ENCODE measurements around the gene SORL1-AS1.

Gene SORL1-AS1

GRCh38 chr11:121408830-121409229, 43.9 kb downstream of the SORL1-AS1 start:
- DNase-seq (ENCODE audit: low spot score): no peak

DNA sequence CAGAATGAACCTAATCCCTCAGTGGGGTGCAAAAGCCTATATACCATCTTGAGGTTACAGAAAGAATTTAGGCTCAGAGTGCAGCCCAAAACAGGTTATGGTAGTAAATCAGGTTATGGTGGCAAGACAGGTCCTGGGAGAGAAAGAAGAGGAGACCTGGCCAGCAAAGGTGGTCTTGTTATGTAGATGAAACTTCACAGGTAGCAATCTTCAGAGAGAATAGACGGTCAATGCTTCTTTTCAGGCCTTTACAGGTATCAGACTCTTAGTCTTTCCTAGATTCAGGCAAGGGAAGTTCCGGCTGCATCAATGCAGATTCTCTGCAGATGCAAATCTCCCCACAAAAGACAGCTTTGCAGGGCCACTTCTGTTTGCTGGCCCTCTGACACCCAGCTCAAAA, 46.5 kb downstream of the SORL1-AS1 start:
- TF ChIP-seq, protein P1, sequence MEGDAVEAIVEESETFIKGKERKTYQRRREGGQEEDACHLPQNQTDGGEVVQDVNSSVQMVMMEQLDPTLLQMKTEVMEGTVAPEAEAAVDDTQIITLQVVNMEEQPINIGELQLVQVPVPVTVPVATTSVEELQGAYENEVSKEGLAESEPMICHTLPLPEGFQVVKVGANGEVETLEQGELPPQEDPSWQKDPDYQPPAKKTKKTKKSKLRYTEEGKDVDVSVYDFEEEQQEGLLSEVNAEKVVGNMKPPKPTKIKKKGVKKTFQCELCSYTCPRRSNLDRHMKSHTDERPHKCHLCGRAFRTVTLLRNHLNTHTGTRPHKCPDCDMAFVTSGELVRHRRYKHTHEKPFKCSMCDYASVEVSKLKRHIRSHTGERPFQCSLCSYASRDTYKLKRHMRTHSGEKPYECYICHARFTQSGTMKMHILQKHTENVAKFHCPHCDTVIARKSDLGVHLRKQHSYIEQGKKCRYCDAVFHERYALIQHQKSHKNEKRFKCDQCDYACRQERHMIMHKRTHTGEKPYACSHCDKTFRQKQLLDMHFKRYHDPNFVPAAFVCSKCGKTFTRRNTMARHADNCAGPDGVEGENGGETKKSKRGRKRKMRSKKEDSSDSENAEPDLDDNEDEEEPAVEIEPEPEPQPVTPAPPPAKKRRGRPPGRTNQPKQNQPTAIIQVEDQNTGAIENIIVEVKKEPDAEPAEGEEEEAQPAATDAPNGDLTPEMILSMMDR (IDR thresholded peaks at IDR 0.05; ENCODE audit: extremely low read depth, missing control alignments): no peak
- no peak for DNase-seq (ENCODE audit: low spot score)

More at GRCh38 chr11:121408830-121409229, 43.9 kb downstream of the SORL1-AS1 start:
- TF ChIP-seq, protein P1 (IDR thresholded peaks at IDR 0.05; ENCODE audit: extremely low read depth, missing control alignments): no peak

GRCh38 chr11:121405646-121406045, 47.1 kb downstream of the SORL1-AS1 start:
- DNase-seq (ENCODE audit: low spot score): no peak
- TF ChIP-seq, protein P1 (IDR thresholded peaks at IDR 0.05; ENCODE audit: extremely low read depth, missing control alignments): no peak

DNA sequence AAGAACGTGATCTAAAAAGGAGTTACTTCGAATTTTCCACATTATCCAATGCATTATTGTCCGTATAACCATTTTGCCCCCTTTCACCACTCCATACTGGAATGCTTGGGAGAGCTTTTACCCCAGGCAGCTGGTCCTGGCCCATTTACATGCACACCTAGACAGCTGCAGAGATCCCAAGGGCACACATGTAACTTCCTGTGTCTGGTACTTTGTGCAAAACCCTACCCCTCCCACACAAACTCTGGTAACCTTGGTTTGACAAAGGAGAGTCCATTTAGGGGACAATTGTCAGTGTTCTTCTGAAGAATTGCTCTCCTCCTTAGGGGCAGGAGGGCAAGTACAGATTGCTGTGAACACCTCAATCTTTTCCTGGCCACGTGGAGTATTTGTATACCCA, 58.0 kb downstream of the SORL1-AS1 start:
- no peak for DNase-seq (ENCODE audit: low spot score)
- TF ChIP-seq, protein P1 (IDR thresholded peaks at IDR 0.05; ENCODE audit: extremely low read depth, missing control alignments): no peak

DNA sequence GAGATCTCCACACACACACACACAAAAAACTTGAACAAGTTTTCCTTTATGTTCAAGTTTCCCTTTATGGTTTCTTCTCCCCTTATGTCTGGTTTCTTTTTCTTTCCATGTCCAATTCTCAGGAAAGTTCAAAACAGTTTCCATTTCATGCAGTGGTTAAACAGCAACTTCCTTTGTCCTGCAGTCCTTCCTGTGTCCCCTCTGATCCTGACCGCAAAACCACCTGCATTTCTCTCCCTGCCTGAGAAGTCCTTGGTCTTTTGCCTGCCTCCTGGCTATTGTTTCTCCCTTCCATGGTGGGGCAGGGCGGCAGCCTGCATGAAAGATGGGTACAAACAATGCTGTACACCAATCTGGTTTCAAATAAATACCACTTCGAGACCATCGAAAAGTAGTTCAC, 58.9 kb downstream of the SORL1-AS1 start:
- DNase-seq (ENCODE audit: low spot score): no peak
- TF ChIP-seq, protein P1 (IDR thresholded peaks at IDR 0.05; ENCODE audit: extremely low read depth, missing control alignments): no peak

DNA sequence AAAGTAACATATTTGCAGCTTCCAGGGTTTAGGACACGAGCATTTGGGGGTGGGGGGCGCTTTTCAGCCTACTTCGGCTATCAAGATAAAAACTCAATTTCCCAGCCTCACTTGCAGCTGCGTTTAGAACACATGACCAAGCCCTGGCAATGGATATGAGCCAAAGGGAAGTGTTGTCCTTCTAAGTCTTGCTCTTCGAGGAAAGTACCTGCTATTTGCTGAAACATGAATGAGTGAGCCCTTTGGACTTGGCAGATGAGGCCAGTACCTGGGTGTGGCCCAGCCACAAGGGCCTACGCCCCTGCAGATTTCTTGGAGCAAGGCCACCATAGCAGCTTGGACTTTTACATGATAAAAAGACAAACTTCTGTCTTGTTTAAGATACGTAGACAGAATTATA, 60.9 kb downstream of the SORL1-AS1 start:
- TF ChIP-seq, protein P1 (IDR thresholded peaks at IDR 0.05; ENCODE audit: extremely low read depth, missing control alignments): no peak
- DNase-seq (ENCODE audit: low spot score): no peak

- TF ChIP-seq, protein P1 (IDR thresholded peaks at IDR 0.05; ENCODE audit: extremely low read depth, missing control alignments): no peak
- no peak for DNase-seq (ENCODE audit: low spot score)
Measured at GRCh38 chr11:121389651-121390050, 63.1 kb downstream of the SORL1-AS1 start.
